ENCODE data around the gene NEDD9. TPM values are rescaled to one million over a fixed set of nuclear protein-coding genes. Genes with fewer than 3 reads are reported as not detected.

The NEDD9 gene
- total and polyA plus RNA-seq, 2 donors, result 25.7 to 49.5 TPM

- 88% methylated on average over 5 of the region's 5 CpGs for WGBS
- no peak for DNase-seq (ENCODE audit: extremely low spot score)
- no peak overlapping the region for H3K27ac ChIP-seq (ENCODE audit: low read depth)
- no peaks in the 10 kb centered on the region for H3K36me3 ChIP-seq (ENCODE audit: insufficient read depth)
- H3K4me1 ChIP-seq (ENCODE audit: insufficient read depth), result no peaks in the 10 kb centered on the region
- no peak overlapping the region for H3K4me3 ChIP-seq (ENCODE audit: low read depth, low read length)
These were observed 44.1 kb downstream of the NEDD9 start for GRCh38 chr6:11188161-11188915.

- DNase-seq (ENCODE audit: extremely low spot score), result no peak
- H3K27ac ChIP-seq (ENCODE audit: low read depth), result no peak overlapping the region
- no peak overlapping the region for H3K4me3 ChIP-seq (ENCODE audit: low read depth, low read length)
- H3K4me1 ChIP-seq (ENCODE audit: insufficient read depth), result no peaks in the 10 kb centered on the region
- H3K36me3 ChIP-seq (ENCODE audit: insufficient read depth), result no peaks in the 10 kb centered on the region
- WGBS, result 97% methylated on average over 6 of the region's 6 CpGs
These were observed 45.2 kb downstream of the NEDD9 start for GRCh38 chr6:11187301-11187700.

- no peak for DNase-seq (ENCODE audit: extremely low spot score)
These were observed 47.1 kb downstream of the NEDD9 start for GRCh38 chr6:11185204-11185842.

GRCh38 chr6:11183761-11184362 lies 48.6 kb downstream of the NEDD9 start:
- Histone ChIP-seq H3K4me1 (ENCODE audit: insufficient read depth) (no peaks in the 10 kb centered on the region), H3K27ac (ENCODE audit: low read depth) (no peak overlapping the region), H3K36me3 (ENCODE audit: insufficient read depth) (no peaks in the 10 kb centered on the region), H3K4me3 (ENCODE audit: low read depth, low read length) (no peak overlapping the region)
- no peak for DNase-seq (ENCODE audit: extremely low spot score)
- WGBS, result 91% methylated on average over 3 of the region's 3 CpGs

More at GRCh38 chr6:11185204-11185842, 47.1 kb downstream of the NEDD9 start:
- Histone ChIP-seq H3K36me3 (ENCODE audit: insufficient read depth) (no peaks in the 10 kb centered on the region), H3K27ac (ENCODE audit: low read depth) (no peak overlapping the region), H3K4me3 (ENCODE audit: low read depth, low read length) (no peak overlapping the region), H3K4me1 (ENCODE audit: insufficient read depth) (no peaks in the 10 kb centered on the region)
- WGBS, result 83% methylated on average over 17 of the region's 17 CpGs

GRCh38 chr6:11181478-11182136 lies 50.9 kb downstream of the NEDD9 start:
- Histone ChIP-seq H3K4me3 (ENCODE audit: low read depth, low read length) (no peak overlapping the region), H3K36me3 (ENCODE audit: insufficient read depth) (no peaks in the 10 kb centered on the region), H3K4me1 (ENCODE audit: insufficient read depth) (no peaks in the 10 kb centered on the region), H3K27ac (ENCODE audit: low read depth) (no peak overlapping the region)
- WGBS, result over 99% methylated on average over 3 of the region's 3 CpGs
- no peak for DNase-seq (ENCODE audit: extremely low spot score)

GRCh38 chr6:11179419-11180202 lies 52.9 kb downstream of the NEDD9 start:
- Histone ChIP-seq H3K4me3 (ENCODE audit: low read depth, low read length) (no peak overlapping the region), H3K36me3 (ENCODE audit: insufficient read depth) (no peaks in the 10 kb centered on the region), H3K4me1 (ENCODE audit: insufficient read depth) (no peaks in the 10 kb centered on the region), H3K27ac (ENCODE audit: low read depth) (no peak overlapping the region)
- no peak for DNase-seq (ENCODE audit: extremely low spot score)
- WGBS, result 73% methylated on average over 8 of the region's 8 CpGs

- no peaks in the 10 kb centered on the region for H3K4me1 ChIP-seq (ENCODE audit: insufficient read depth)
- 97% methylated on average over 6 of the region's 6 CpGs for WGBS
These were observed 53.4 kb downstream of the NEDD9 start for GRCh38 chr6:11179088-11179418.

GRCh38 chr6:11177271-11177670 lies 55.2 kb downstream of the NEDD9 start:
- Histone ChIP-seq H3K4me1 (ENCODE audit: insufficient read depth) (no peaks in the 10 kb centered on the region), H3K27ac (ENCODE audit: low read depth) (no peak overlapping the region), H3K36me3 (ENCODE audit: insufficient read depth) (no peaks in the 10 kb centered on the region), H3K4me3 (ENCODE audit: low read depth, low read length) (no peak overlapping the region)
- WGBS, result 99% methylated on average over 1 of the region's 1 CpG
- DNase-seq (ENCODE audit: extremely low spot score), result no peak

More at GRCh38 chr6:11179088-11179418, 53.4 kb downstream of the NEDD9 start:
- H3K27ac ChIP-seq (ENCODE audit: low read depth), result no peak overlapping the region
- no peak for DNase-seq (ENCODE audit: extremely low spot score)
- H3K4me3 ChIP-seq (ENCODE audit: low read depth, low read length), result no peak overlapping the region
- H3K36me3 ChIP-seq (ENCODE audit: insufficient read depth), result no peaks in the 10 kb centered on the region

GRCh38 chr6:11174242-11174611 lies 58.2 kb downstream of the NEDD9 start:
- no peak for DNase-seq (ENCODE audit: extremely low spot score)

GRCh38 chr6:11172501-11173327 lies 59.8 kb downstream of the NEDD9 start:
- 35% methylated on average over 17 of the region's 17 CpGs for WGBS
- H3K27ac ChIP-seq (ENCODE audit: low read depth), result no peak overlapping the region
- H3K4me1 ChIP-seq (ENCODE audit: insufficient read depth), result no peaks in the 10 kb centered on the region
- no peaks in the 10 kb centered on the region for H3K36me3 ChIP-seq (ENCODE audit: insufficient read depth)
- no peak overlapping the region for H3K4me3 ChIP-seq (ENCODE audit: low read depth, low read length)
- DNase-seq (ENCODE audit: extremely low spot score), result no peak

More at GRCh38 chr6:11174242-11174611, 58.2 kb downstream of the NEDD9 start:
- H3K4me3 ChIP-seq (ENCODE audit: low read depth, low read length), result no peak overlapping the region
- no peaks in the 10 kb centered on the region for H3K4me1 ChIP-seq (ENCODE audit: insufficient read depth)
- 97% methylated on average over 5 of the region's 5 CpGs for WGBS
- H3K27ac ChIP-seq (ENCODE audit: low read depth), result no peak overlapping the region
- no peaks in the 10 kb centered on the region for H3K36me3 ChIP-seq (ENCODE audit: insufficient read depth)

- no peak for DNase-seq (ENCODE audit: extremely low spot score)
- Histone ChIP-seq H3K36me3 (ENCODE audit: insufficient read depth) (no peaks in the 10 kb centered on the region), H3K4me1 (ENCODE audit: insufficient read depth) (no peaks in the 10 kb centered on the region), H3K4me3 (ENCODE audit: low read depth, low read length) (no peak overlapping the region), H3K27ac (ENCODE audit: low read depth) (no peak overlapping the region)
- WGBS, result 97% methylated on average over 13 of the region's 13 CpGs
These were observed 60.5 kb downstream of the NEDD9 start for GRCh38 chr6:11171952-11172351.

GRCh38 chr6:11168091-11168635 lies 64.3 kb downstream of the NEDD9 start:
- no peak overlapping the region for H3K27ac ChIP-seq (ENCODE audit: low read depth)
- no peak overlapping the region for H3K4me3 ChIP-seq (ENCODE audit: low read depth, low read length)
- H3K4me1 ChIP-seq (ENCODE audit: insufficient read depth), result no peaks in the 10 kb centered on the region
- no peaks in the 10 kb centered on the region for H3K36me3 ChIP-seq (ENCODE audit: insufficient read depth)
- DNase-seq (ENCODE audit: extremely low spot score), result no peak
- WGBS, result 69% methylated on average over 7 of the region's 7 CpGs

Data from urinary bladder (tissue), 4 donors.